NCI-H1048 (cell line): ENCODE measurements around the gene BTNL3.
"Not testable (repeated sequence)": the region's sequence is repeated elsewhere in the genome, so short reads cannot be mapped to it uniquely, and the experiment has no call there.

Experiments used
- DNase-seq: peaks from one replicate; lab custom pipeline; 2025; lab: John Stamatoyannopoulos, UW

The BTNL3 gene

GRCh38 chr5:181024245-181025064, 35.8 kb downstream of the BTNL3 start:
- DNase-seq = no peak

- no peak for DNase-seq
Measured at GRCh38 chr5:181027452-181028031, 38.9 kb downstream of the BTNL3 start.

GRCh38 chr5:181028032-181028819, 39.6 kb downstream of the BTNL3 start:
- no peak for DNase-seq

- DNase-seq = no peak
Measured at GRCh38 chr5:181031716-181032115, 43.1 kb downstream of the BTNL3 start.

GRCh38 chr5:181035991-181036815, 47.6 kb downstream of the BTNL3 start:
- no peak for DNase-seq

- DNase-seq = no peak
Measured at GRCh38 chr5:181036816-181037364, 48.2 kb downstream of the BTNL3 start.

- DNase-seq = no peak
Measured at GRCh38 chr5:181037365-181037861, 48.8 kb downstream of the BTNL3 start.

GRCh38 chr5:181039471-181039870, 50.8 kb downstream of the BTNL3 start:
- DNase-seq = no peak

- DNase-seq = no peak
Measured at GRCh38 chr5:181039931-181040630, 51.4 kb downstream of the BTNL3 start, which contains the start of gene BTNL9. BTNL9 (plus strand) TSS chr5:181040266; CDS start chr5:181045490, 5,224 bp downstream.

GRCh38 chr5:181040631-181040945, 51.9 kb downstream of the BTNL3 start:
- DNase-seq = no peak

GRCh38 chr5:181041043-181041442, 52.4 kb downstream of the BTNL3 start:
- DNase-seq = no peak

GRCh38 chr5:181042036-181042713, 53.5 kb downstream of the BTNL3 start:
- no peak for DNase-seq

GRCh38 chr5:181042722-181043121, 54.1 kb downstream of the BTNL3 start:
- DNase-seq = no peak

GRCh38 chr5:181043285-181044092, 54.8 kb downstream of the BTNL3 start:
- DNase-seq = no peak

- no peak for DNase-seq
Measured at GRCh38 chr5:181044093-181044599, 55.5 kb downstream of the BTNL3 start.

GRCh38 chr5:181044662-181045305, 56.1 kb downstream of the BTNL3 start:
- no peak for DNase-seq

GRCh38 chr5:181045316-181045715, 56.7 kb downstream of the BTNL3 start:
- DNase-seq = no peak

GRCh38 chr5:181045857-181046256, 57.2 kb downstream of the BTNL3 start:
- not testable (repeated sequence) for DNase-seq

- no peak for DNase-seq
Measured at GRCh38 chr5:181047288-181047687, 58.6 kb downstream of the BTNL3 start.
